Activated naive CD4-positive, alpha-beta T cell treated with anti-CD3 and anti-CD28 coated beads, Interleukin-2, amount 50 U/mL, for 24 hours (primary cell): ENCODE measurements around the gene ARRB2.
"Not testable (repeated sequence)": the region's sequence is repeated elsewhere in the genome, so short reads cannot be mapped to it uniquely, and the experiment has no call there.

Experiments
- H3K27ac Mint-ChIP-seq: one replicate; pipeline ENCODE4 v1.8.0; 2021; ENCODE audit warnings: mild to moderate bottlenecking, mixed read lengths
- H3K27me3 Mint-ChIP-seq: one replicate; pipeline ENCODE4 v1.8.0; 2021; ENCODE audit warnings: mixed read lengths
- H3K36me3 Mint-ChIP-seq: one replicate; pipeline ENCODE4 v1.8.0; 2021; ENCODE audit warnings: mixed read lengths
- H3K4me1 Mint-ChIP-seq: one replicate; pipeline ENCODE4 v1.8.0; 2021; ENCODE audit warnings: mixed read lengths
- H3K4me3 Mint-ChIP-seq: one replicate; pipeline ENCODE4 v1.8.0; 2021; ENCODE audit warnings: mild to moderate bottlenecking, mixed read lengths
- H3K9me3 Mint-ChIP-seq: one replicate; pipeline ENCODE4 v1.8.0; 2021; ENCODE audit warnings: mixed read lengths

ARRB2 gene

DNA sequence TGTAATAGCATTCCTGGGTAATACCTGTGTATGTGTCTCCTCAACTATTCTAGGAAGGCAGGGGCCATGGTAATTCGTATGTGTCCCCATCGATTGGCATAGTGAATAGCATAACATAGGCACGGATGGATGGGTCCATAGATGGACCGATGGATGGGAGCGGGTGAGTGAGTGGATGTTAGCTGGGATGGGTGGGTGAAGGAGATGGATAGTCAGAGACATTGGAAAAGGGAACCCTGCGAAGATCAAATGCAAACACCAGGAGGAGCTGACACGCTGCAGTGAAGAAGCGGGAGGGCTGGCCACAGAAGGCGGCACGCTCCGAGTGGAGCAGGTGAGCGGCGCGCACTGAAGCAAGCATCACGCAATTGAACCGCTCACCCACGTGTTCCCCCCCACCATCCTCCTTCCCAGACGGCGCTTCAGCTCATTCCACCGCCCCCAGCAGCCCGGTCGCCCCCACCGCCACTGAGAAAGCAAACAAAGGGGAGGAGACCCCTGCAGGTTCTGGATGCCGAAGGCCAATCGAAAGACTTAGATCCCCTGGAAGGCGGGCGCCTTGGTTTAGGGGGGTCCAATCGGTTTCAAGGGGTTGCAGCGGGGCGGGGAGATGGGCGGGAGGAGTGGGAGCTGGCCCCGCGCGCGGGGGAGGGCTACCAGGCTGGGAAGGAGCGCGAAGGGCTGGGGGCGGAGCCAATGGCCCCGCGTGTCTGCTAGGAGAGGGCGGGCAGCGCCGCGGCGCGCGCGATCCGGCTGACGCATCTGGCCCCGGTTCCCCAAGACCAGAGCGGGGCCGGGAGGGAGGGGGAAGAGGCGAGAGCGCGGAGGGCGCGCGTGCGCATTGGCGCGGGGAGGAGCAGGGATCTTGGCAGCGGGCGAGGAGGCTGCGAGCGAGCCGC, at the start of gene ARRB2:
ARRB2 (plus strand) TSS at position 839 of the 899 bp plus-strand sequence. CDS start 90 bp downstream, outside the sequence.
- Mint-ChIP-seq H3K9me3 (no peaks in the 10 kb centered on the region), H3K27me3 (no peaks in the 10 kb centered on the region), H3K4me1 (peaks cover 52% of the 10 kb centered on the region), H3K27ac (peak within 1 kb of the TSS; percentile 95), H3K36me3 (peaks cover 3% of the 10 kb centered on the region), H3K4me3 (peak within 1 kb of the TSS; percentile 83)

GRCh38 chr17:4663711-4664110, 46.7 kb upstream of the ARRB2 start:
- Mint-ChIP-seq H3K36me3 (no peaks in the 10 kb centered on the region), H3K4me3 (no peak overlapping the region), H3K9me3 (no peaks in the 10 kb centered on the region), H3K27ac (no peak overlapping the region), H3K27me3 (no peaks in the 10 kb centered on the region), H3K4me1 (no peaks in the 10 kb centered on the region)

DNA sequence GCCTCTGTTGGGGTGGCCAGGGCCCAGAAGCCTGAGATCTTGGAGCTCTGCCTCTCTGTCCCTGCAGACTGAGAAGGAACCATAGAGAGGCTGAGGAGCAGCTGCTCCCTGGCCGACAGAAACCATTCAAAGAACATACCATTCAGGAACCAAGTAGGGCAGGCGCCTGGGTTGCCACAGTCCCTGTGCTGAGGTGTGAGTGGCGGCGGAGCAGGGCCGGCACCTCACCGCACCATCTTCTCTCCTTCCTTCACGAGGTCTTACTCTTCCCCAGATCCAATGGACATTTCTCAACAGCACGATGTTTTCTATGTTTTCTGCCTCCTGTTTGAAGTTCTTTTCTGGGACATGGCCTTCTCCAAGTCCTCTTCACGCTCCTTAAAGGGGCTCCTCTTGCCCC, 46.2 kb upstream of the ARRB2 start:
- Mint-ChIP-seq H3K36me3 (no peaks in the 10 kb centered on the region), H3K27ac (no peak overlapping the region), H3K4me1 (no peaks in the 10 kb centered on the region), H3K4me3 (no peak overlapping the region), H3K27me3 (no peaks in the 10 kb centered on the region), H3K9me3 (no peaks in the 10 kb centered on the region)

- Mint-ChIP-seq H3K9me3 (no peaks in the 10 kb centered on the region), H3K27me3 (no peaks in the 10 kb centered on the region), H3K27ac (no peak overlapping the region), H3K4me3 (no peak overlapping the region), H3K4me1 (no peaks in the 10 kb centered on the region), H3K36me3 (no peaks in the 10 kb centered on the region)
Measured at GRCh38 chr17:4665027-4665426, 45.4 kb upstream of the ARRB2 start.

- Mint-ChIP-seq H3K36me3 (peaks cover 5% of the 10 kb centered on the region), H3K27ac (no peak overlapping the region), H3K27me3 (no peaks in the 10 kb centered on the region), H3K9me3 (no peaks in the 10 kb centered on the region), H3K4me1 (no peaks in the 10 kb centered on the region), H3K4me3 (no peak overlapping the region)
Measured at GRCh38 chr17:4666296-4666695, 44.1 kb upstream of the ARRB2 start.

DNA sequence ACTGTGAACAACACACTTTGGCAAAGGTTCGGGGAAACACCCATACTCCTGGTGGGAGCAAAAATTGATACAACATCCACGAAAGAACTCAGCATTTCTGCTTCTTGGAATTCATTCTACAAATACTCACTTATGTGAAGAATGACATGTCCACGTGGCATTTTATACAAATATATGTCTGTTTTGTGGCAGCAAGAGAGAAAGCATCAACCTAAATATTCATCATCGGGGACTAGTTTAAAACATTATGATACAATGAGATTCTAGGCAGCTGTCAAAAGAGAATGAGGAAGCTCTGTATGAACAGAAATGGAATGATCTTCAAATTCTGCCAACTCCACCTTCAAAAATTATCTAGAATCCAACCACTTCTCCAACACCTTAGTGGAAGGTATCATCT, 43.3 kb upstream of the ARRB2 start:
- H3K4me1 Mint-ChIP-seq: no peaks in the 10 kb centered on the region
- peaks cover 9% of the 10 kb centered on the region for H3K36me3 Mint-ChIP-seq
- no peaks in the 10 kb centered on the region for H3K9me3 Mint-ChIP-seq
- no peak overlapping the region for H3K4me3 Mint-ChIP-seq
- no peaks in the 10 kb centered on the region for H3K27me3 Mint-ChIP-seq
- no peak overlapping the region for H3K27ac Mint-ChIP-seq

DNA sequence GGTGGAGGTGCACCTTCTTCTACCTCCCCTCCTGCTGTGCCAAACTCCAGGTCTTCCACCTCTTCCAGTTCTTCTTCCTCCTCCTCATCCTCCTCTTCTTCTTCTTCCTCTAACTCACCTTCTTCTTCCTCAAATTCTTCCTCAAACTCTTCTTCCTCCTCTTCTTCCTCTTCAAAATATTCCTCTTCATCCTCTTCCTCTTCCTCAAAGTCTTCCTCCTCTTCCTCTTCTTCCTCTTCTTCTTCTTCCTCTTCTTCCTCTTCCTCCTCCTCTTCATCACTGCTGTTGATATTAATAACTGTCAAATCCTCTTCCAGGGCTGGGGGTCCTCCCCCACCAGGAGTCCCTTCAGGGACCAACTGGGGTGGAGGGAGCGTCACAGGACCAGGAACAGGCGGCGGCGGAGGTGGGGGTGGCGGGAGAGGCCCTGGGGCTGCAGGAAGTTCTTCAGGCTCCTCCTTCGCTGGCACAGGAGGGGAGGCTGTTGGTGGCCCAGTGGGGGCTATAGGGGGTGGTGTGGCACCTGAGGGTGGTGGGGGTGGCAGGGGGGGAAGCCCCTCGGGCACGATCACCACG, 38.3 kb upstream of the ARRB2 start:
- Mint-ChIP-seq H3K27me3 (no peaks in the 10 kb centered on the region), H3K4me3 (no peak overlapping the region), H3K27ac (peak overlapping the region; percentile 25), H3K36me3 (peaks cover 13% of the 10 kb centered on the region), H3K4me1 (no peaks in the 10 kb centered on the region), H3K9me3 (no peaks in the 10 kb centered on the region)

DNA sequence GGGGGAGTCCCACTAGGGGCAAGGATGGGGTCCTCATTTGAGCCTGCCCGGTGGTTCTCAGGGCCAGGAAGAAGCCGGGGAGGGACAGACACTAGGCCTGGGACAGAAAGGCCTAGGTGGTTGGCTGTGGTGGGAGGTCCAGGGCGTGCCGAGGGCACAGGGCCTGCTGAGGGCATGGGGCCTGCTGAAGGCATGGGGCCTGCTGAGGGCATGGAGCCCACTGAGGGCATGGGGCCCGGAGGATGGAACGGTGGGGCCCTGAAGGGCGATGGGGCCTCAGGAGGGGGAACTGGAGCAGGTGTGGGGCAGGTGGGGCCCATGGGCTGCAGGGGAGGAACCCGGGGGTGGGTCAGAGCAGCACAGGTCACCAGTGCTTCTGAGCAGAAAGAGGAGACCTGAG, 37.7 kb upstream of the ARRB2 start:
- Mint-ChIP-seq H3K27me3 (no peaks in the 10 kb centered on the region), H3K27ac (no peak overlapping the region)

DNA sequence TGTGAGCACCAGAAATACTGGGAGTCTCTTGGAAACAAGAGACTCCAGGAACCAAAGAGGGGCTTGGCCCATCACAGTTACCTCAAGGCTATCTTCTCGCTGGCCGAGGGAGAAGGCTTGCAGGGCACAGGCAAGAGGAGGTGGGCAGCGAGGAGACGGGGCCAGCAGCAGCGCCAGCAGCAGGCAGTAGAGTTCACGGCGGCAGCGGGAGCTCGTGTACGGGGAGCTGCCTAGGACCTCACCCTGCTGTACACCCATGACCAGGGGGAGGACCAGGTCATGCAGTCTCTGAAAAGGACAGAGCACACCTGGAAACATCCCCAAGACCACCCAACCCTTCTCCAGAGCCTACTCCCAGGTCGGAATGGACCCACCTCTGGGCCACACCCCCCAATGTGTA, 37.3 kb upstream of the ARRB2 start:
- H3K27me3 Mint-ChIP-seq: no peaks in the 10 kb centered on the region
- H3K36me3 Mint-ChIP-seq: peaks cover 13% of the 10 kb centered on the region
- H3K9me3 Mint-ChIP-seq: no peaks in the 10 kb centered on the region
- no peak overlapping the region for H3K27ac Mint-ChIP-seq
- no peaks in the 10 kb centered on the region for H3K4me1 Mint-ChIP-seq
- H3K4me3 Mint-ChIP-seq: no peak overlapping the region

More for the DNA sequence above, 37.7 kb upstream of the ARRB2 start:
- H3K36me3 Mint-ChIP-seq: peaks cover 13% of the 10 kb centered on the region
- H3K4me3 Mint-ChIP-seq: no peak overlapping the region
- H3K4me1 Mint-ChIP-seq: no peaks in the 10 kb centered on the region
- no peaks in the 10 kb centered on the region for H3K9me3 Mint-ChIP-seq

GRCh38 chr17:4673986-4674684, 36.3 kb upstream of the ARRB2 start:
- no peaks in the 10 kb centered on the region for H3K9me3 Mint-ChIP-seq
- H3K4me3 Mint-ChIP-seq: no peak overlapping the region
- H3K4me1 Mint-ChIP-seq: no peaks in the 10 kb centered on the region

GRCh38 chr17:4674685-4674998, 35.8 kb upstream of the ARRB2 start:
- Mint-ChIP-seq H3K27ac (no peak overlapping the region), H3K27me3 (no peaks in the 10 kb centered on the region), H3K4me1 (no peaks in the 10 kb centered on the region), H3K36me3 (peaks cover 13% of the 10 kb centered on the region), H3K9me3 (no peaks in the 10 kb centered on the region), H3K4me3 (no peak overlapping the region)

More at GRCh38 chr17:4673986-4674684, 36.3 kb upstream of the ARRB2 start:
- peaks cover 13% of the 10 kb centered on the region for H3K36me3 Mint-ChIP-seq
- H3K27me3 Mint-ChIP-seq: no peaks in the 10 kb centered on the region
- no peak overlapping the region for H3K27ac Mint-ChIP-seq

- Mint-ChIP-seq H3K4me3 (no peak overlapping the region), H3K27ac (peak overlapping the region; percentile 33), H3K4me1 (no peaks in the 10 kb centered on the region), H3K27me3 (no peaks in the 10 kb centered on the region), H3K36me3 (peaks cover 13% of the 10 kb centered on the region), H3K9me3 (no peaks in the 10 kb centered on the region)
Measured at GRCh38 chr17:4675791-4676190, 34.6 kb upstream of the ARRB2 start.

GRCh38 chr17:4676791-4677190, 33.6 kb upstream of the ARRB2 start:
- Mint-ChIP-seq H3K27ac (no peak overlapping the region), H3K36me3 (peaks cover 7% of the 10 kb centered on the region), H3K4me3 (no peak overlapping the region), H3K9me3 (no peaks in the 10 kb centered on the region), H3K4me1 (no peaks in the 10 kb centered on the region), H3K27me3 (no peaks in the 10 kb centered on the region)

DNA sequence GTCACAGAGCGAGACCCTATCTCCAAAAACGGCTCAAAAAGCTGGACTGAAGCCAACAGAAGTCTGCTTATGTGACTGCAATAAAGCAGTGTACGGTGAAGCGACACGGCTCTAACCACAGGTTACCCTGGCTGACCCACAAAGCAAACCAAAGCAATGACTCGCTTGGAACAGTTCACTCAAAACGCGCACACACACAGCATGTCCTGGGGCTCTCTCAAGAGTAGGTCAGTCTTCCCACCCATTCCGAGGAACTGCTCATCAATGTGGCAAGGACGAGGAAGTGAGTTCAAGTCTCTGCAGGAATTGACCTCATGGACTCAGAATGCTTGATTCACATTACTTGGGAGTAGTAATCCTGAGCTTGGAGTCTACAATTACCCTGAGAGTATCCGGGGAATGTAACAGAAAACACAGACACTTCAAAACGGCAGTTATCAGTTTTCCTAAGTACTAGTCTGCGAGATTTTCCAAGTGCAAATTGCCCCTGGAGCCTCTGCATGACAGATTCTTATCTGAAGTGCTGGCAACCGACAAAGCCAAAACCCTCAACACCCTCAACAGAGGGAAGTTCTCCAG, 31.9 kb upstream of the ARRB2 start:
- Mint-ChIP-seq H3K36me3 (peaks cover 14% of the 10 kb centered on the region), H3K4me3 (no peak overlapping the region), H3K27ac (no peak overlapping the region), H3K4me1 (no peaks in the 10 kb centered on the region), H3K9me3 (no peaks in the 10 kb centered on the region), H3K27me3 (no peaks in the 10 kb centered on the region)

- Mint-ChIP-seq H3K27me3 (no peaks in the 10 kb centered on the region), H3K9me3 (no peaks in the 10 kb centered on the region), H3K4me1 (no peaks in the 10 kb centered on the region), H3K27ac (no peak overlapping the region), H3K4me3 (no peak overlapping the region), H3K36me3 (peaks cover 14% of the 10 kb centered on the region)
Measured at GRCh38 chr17:4679658-4680057, 30.8 kb upstream of the ARRB2 start.

GRCh38 chr17:4683739-4684138, 26.7 kb upstream of the ARRB2 start:
- H3K4me1 Mint-ChIP-seq: peaks cover 29% of the 10 kb centered on the region
- H3K9me3 Mint-ChIP-seq, H3K27ac Mint-ChIP-seq, H3K27me3 Mint-ChIP-seq, H3K4me3 Mint-ChIP-seq: not testable (repeated sequence)
- peaks cover 19% of the 10 kb centered on the region for H3K36me3 Mint-ChIP-seq
